HUES48 (cell line): ENCODE measurements around the gene GMEB2.
"Not testable (repeated sequence)": the region's sequence is repeated elsewhere in the genome, so short reads cannot be mapped to it uniquely, and the experiment has no call there.

ENCODE experiments used
- H3K27ac ChIP-seq: one replicate; pipeline ENCODE4 v1.7.0; 2013; ENCODE audit warnings: low read depth, low read length, inconsistent platforms
- H3K27me3 ChIP-seq: 2 replicates; pipeline ENCODE4 v1.6.1; 2013; ENCODE audit warnings: mild to moderate bottlenecking, low read length; ENCODE audit not compliant: control insufficient read depth, insufficient read depth
- H3K36me3 ChIP-seq: 2 replicates; pipeline ENCODE4 v1.6.1; 2013; ENCODE audit warnings: low read length; ENCODE audit not compliant: control insufficient read depth, insufficient read depth
- H3K4me1 ChIP-seq: 2 replicates; pipeline ENCODE4 v1.6.1; 2013; ENCODE audit warnings: mild to moderate bottlenecking, low read length; ENCODE audit not compliant: control insufficient read depth, insufficient read depth
- H3K4me3 ChIP-seq: 2 replicates; pipeline ENCODE4 v1.5.1; 2013; ENCODE audit warnings: mild to moderate bottlenecking, low read depth, low read length
- H3K9ac ChIP-seq: 2 replicates; pipeline ENCODE4 v1.6.1; 2013; ENCODE audit warnings: mild to moderate bottlenecking, low read depth, low read length, moderate library complexity
- H3K9me3 ChIP-seq: 2 replicates; pipeline ENCODE4 v1.6.1; 2013; ENCODE audit warnings: low read length; ENCODE audit not compliant: control insufficient read depth, insufficient read depth

The GMEB2 gene

GRCh38 chr20:63656451-63656850 lies 29.6 kb upstream of the GMEB2 start:
- Histone ChIP-seq H3K27me3 (peaks cover 8% of the 10 kb centered on the region; the same call in 1 of the 2 replicates), H3K4me3 (no peak overlapping the region), H3K9ac (no peak overlapping the region), H3K4me1 (peaks cover 13% of the 10 kb centered on the region), H3K36me3 (peaks cover 18% of the 10 kb centered on the region), H3K9me3 (no peaks in the 10 kb centered on the region), H3K27ac (no peak overlapping the region)

GRCh38 chr20:63655249-63655648 lies 28.3 kb upstream of the GMEB2 start:
- Histone ChIP-seq H3K36me3 (peaks cover 6% of the 10 kb centered on the region), H3K27me3 (peaks cover 9% of the 10 kb centered on the region; the same call in 1 of the 2 replicates), H3K4me1 (peaks cover 13% of the 10 kb centered on the region), H3K9ac (no peak overlapping the region), H3K9me3 (no peaks in the 10 kb centered on the region), H3K27ac (no peak overlapping the region), H3K4me3 (no peak overlapping the region)

- Histone ChIP-seq H3K4me3 (peak overlapping the region; percentile 76), H3K27me3 (peaks cover 9% of the 10 kb centered on the region; the same call in 1 of the 2 replicates), H3K36me3 (no peaks in the 10 kb centered on the region), H3K27ac (peak overlapping the region; percentile 89), H3K4me1 (peaks cover 10% of the 10 kb centered on the region), H3K9ac (peak overlapping the region; percentile 56), H3K9me3 (no peaks in the 10 kb centered on the region)
Measured at GRCh38 chr20:63653974-63654668, 27.2 kb upstream of the GMEB2 start.

DNA sequence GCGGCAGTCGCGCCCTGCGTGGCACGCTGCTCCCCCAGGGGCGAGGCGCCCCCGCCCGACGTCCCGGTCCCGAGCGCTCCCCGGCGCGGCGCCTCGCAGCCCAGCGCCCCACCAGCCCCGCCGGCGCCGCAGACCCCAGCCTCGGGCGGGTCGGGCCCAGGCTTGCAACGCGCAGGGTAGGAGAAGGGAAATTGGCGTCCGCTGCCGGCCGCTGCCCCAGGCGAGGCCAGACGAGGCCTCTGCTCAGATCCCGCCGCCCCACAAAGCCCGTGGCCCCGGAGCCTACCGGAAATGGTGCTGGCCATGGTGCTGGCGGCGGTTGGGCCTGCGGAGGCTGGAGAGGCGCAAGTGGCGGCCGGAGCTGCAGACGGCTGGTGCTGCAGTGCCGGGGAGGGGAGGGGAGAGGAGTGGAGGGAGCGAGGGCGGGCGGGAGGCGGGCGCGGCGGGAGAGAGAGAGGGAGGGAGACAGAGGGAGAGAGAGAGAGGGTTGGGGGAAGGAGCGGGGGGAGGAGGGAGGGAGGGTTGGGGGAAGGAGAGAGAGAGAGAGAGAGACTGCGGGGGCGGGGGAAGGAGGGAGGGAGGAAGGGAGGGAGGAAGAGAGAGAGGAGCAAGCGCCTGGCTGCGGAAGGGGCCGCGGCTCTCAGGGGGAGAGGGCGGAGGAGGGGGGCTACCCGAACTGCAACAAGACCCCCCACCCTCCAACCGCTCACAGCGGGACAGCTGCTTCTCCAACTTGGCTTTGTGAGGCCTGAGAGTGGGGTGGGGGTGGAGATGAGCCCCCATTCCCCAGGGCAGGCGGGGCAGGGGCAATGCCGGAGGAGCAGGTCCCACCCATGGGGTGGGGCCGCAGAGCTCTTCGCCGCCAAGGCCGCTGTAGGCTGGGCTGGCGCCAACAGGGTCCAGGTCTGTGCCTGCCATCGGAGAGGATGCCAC lies 26.4 kb upstream of the GMEB2 start, which contains the start of gene STMN3:
TSS of gene STMN3 (minus strand) at position 384 of the 933 bp plus-strand sequence. CDS start at position 305, 79 bp downstream.
- H3K9ac ChIP-seq = peak within 1 kb of the TSS; percentile 56
- no peaks in the 10 kb centered on the region for H3K9me3 ChIP-seq
- peak within 1 kb of the TSS; percentile 89 for H3K27ac ChIP-seq
- peak within 1 kb of the TSS; percentile 76 for H3K4me3 ChIP-seq
- peaks cover 9% of the 10 kb centered on the region; the same call in 1 of the 2 replicates for H3K27me3 ChIP-seq
- peaks cover 8% of the 10 kb centered on the region for H3K4me1 ChIP-seq
- H3K36me3 ChIP-seq = no peaks in the 10 kb centered on the region

GRCh38 chr20:63652192-63652980 lies 25.5 kb upstream of the GMEB2 start:
- H3K4me1 ChIP-seq = peaks cover 8% of the 10 kb centered on the region
- H3K27me3 ChIP-seq = peaks cover 9% of the 10 kb centered on the region; the same call in 1 of the 2 replicates
- H3K9ac ChIP-seq = no peak overlapping the region
- no peaks in the 10 kb centered on the region for H3K9me3 ChIP-seq
- peak overlapping the region; percentile 69 for H3K27ac ChIP-seq
- H3K36me3 ChIP-seq = peaks cover 4% of the 10 kb centered on the region; the same call in 1 of the 2 replicates
- peak overlapping the region; percentile 66 for H3K4me3 ChIP-seq

DNA sequence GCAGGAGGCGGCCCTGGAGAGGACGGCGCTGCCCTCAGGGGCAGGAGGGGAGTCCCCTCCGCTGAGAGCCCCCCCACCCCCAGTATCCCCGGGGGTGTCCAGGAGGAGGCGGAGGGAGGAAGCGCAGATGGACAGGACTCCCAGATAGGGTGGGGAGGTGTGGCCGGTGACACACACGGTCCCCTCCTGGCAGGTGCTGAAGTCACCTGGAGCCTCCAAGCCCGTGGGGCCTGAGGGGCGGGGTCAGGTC lies 25.0 kb upstream of the GMEB2 start:
- H3K9ac ChIP-seq = no peak overlapping the region
- no peaks in the 10 kb centered on the region for H3K9me3 ChIP-seq
- H3K27ac ChIP-seq = no peak overlapping the region
- H3K36me3 ChIP-seq = peaks cover 4% of the 10 kb centered on the region; the same call in 1 of the 2 replicates
- peak overlapping the region; percentile 66 for H3K4me3 ChIP-seq
- peaks cover 8% of the 10 kb centered on the region for H3K4me1 ChIP-seq
- peaks cover 9% of the 10 kb centered on the region; the same call in 1 of the 2 replicates for H3K27me3 ChIP-seq

- H3K9me3 ChIP-seq, H3K4me3 ChIP-seq, H3K36me3 ChIP-seq, H3K9ac ChIP-seq, H3K27ac ChIP-seq, H3K27me3 ChIP-seq, H3K4me1 ChIP-seq: not testable (repeated sequence)
Measured at GRCh38 chr20:63650486-63650885, 23.6 kb upstream of the GMEB2 start.

- H3K4me3 ChIP-seq = no peak overlapping the region
- peaks cover under 1% of the 10 kb centered on the region for H3K4me1 ChIP-seq
- H3K27me3 ChIP-seq = peaks cover 9% of the 10 kb centered on the region; the same call in 1 of the 2 replicates
- no peaks in the 10 kb centered on the region for H3K9me3 ChIP-seq
- H3K27ac ChIP-seq = no peak overlapping the region
- H3K36me3 ChIP-seq = peaks cover 4% of the 10 kb centered on the region; the same call in 1 of the 2 replicates
- no peak overlapping the region for H3K9ac ChIP-seq
Measured at GRCh38 chr20:63648895-63649589, 22.1 kb upstream of the GMEB2 start.

GRCh38 chr20:63648190-63648589 lies 21.3 kb upstream of the GMEB2 start:
- H3K4me3 ChIP-seq = no peak overlapping the region
- no peaks in the 10 kb centered on the region for H3K4me1 ChIP-seq
- no peaks in the 10 kb centered on the region for H3K9me3 ChIP-seq
- peaks cover 9% of the 10 kb centered on the region; the same call in 1 of the 2 replicates for H3K27me3 ChIP-seq
- H3K36me3 ChIP-seq = peaks cover 6% of the 10 kb centered on the region
- no peak overlapping the region for H3K27ac ChIP-seq
- H3K9ac ChIP-seq = no peak overlapping the region

- Histone ChIP-seq H3K36me3 (peaks cover 6% of the 10 kb centered on the region), H3K27ac (no peak overlapping the region), H3K27me3 (no peaks in the 10 kb centered on the region), H3K4me1 (peaks cover 6% of the 10 kb centered on the region; the same call in 1 of the 2 replicates), H3K9me3 (no peaks in the 10 kb centered on the region), H3K4me3 (no peak overlapping the region), H3K9ac (no peak overlapping the region)
Measured at GRCh38 chr20:63645218-63645617, 18.3 kb upstream of the GMEB2 start.
